OCI-LY1 (cell line): ENCODE results near the gene TBX19.

Experiments
- H2AFZ ChIP-seq: fragments of 200-600 bp; sonication (generic), shearing (Covaris generic); 2 replicates; pipeline ENCODE4 v1.6.0; 2014; ENCODE audit warnings: antibody characterized with exemption, mild to moderate bottlenecking, low read length
- H3F3A ChIP-seq: fragments of 200-600 bp; sonication (generic), shearing (Covaris generic); 2 replicates; pipeline ENCODE4 v1.6.0; 2014; ENCODE audit warnings: mild to moderate bottlenecking, antibody characterized with exemption, low read length, moderate library complexity; ENCODE audit not compliant: insufficient read depth
- H3K27ac ChIP-seq: fragments of 200-600 bp; sonication (generic); 2 replicates; pipeline ENCODE4 v1.5.1; 2014; ENCODE audit warnings: low read length, mixed run types, mild to moderate bottlenecking, low read depth; ENCODE audit not compliant: poor library complexity, severe bottlenecking
- H3K27me3 ChIP-seq: fragments of 200-600 bp; sonication (generic); 2 replicates; pipeline ENCODE4 v1.6.0; 2014; ENCODE audit warnings: antibody characterized with exemption, mild to moderate bottlenecking, low read length, moderate library complexity; ENCODE audit not compliant: insufficient read depth
- H3K36me3 ChIP-seq: fragments of 200-600 bp; sonication (generic); 2 replicates; pipeline ENCODE4 v1.6.1; 2014; ENCODE audit warnings: mild to moderate bottlenecking, antibody characterized with exemption, low read length, moderate library complexity, mixed read lengths; ENCODE audit not compliant: insufficient read depth
- H3K4me1 ChIP-seq: fragments of 200-600 bp; sonication (generic); 2 replicates; pipeline ENCODE4 v1.5.1; 2014; ENCODE audit warnings: mild to moderate bottlenecking, low read length, moderate library complexity; ENCODE audit not compliant: insufficient read depth, severe bottlenecking
- H3K4me2 ChIP-seq: fragments of 200-600 bp; sonication (generic), shearing (Covaris generic); 2 replicates; pipeline ENCODE4 v1.6.1; 2014; ENCODE audit warnings: low read length
- H3K4me3 ChIP-seq: fragments of 200-600 bp; sonication (generic); 2 replicates; pipeline ENCODE4 v1.5.1; 2014; ENCODE audit warnings: low read length, low read depth, mild to moderate bottlenecking, mixed read lengths; ENCODE audit not compliant: poor library complexity, severe bottlenecking
- H3K79me2 ChIP-seq: fragments of 200-600 bp; shearing (Covaris generic); 2 replicates; pipeline ENCODE4 v1.6.1; 2016; ENCODE audit warnings: mixed run types, low read length, mixed read lengths; ENCODE audit not compliant: insufficient read depth
- H3K9ac ChIP-seq: fragments of 200-600 bp; sonication (generic), shearing (Covaris generic); 2 replicates; pipeline ENCODE4 v1.6.1; 2014; ENCODE audit warnings: mild to moderate bottlenecking, low read length, mixed read lengths
- H3K9me2 ChIP-seq: fragments of 200-600 bp; sonication (generic), shearing (Covaris generic); 2 replicates; pipeline ENCODE4 v1.6.1; 2014; ENCODE audit warnings: low read depth, mild to moderate bottlenecking, low read length, mixed read lengths
- H3K9me3 ChIP-seq: fragments of 200-600 bp; shearing (Covaris generic); 2 replicates; pipeline ENCODE4 v1.6.1; 2014; ENCODE audit warnings: low read length, mixed read lengths
- H4K20me1 ChIP-seq: fragments of 200-600 bp; sonication (generic), shearing (Covaris generic); 2 replicates; pipeline ENCODE4 v1.6.0; 2016; ENCODE audit warnings: mild to moderate bottlenecking, low read length; ENCODE audit not compliant: insufficient read depth
- CTCF ChIP-seq: fragments of 200-600 bp; sonication (generic), shearing (Covaris generic); IDR thresholded peaks from 2 replicates; pipeline ENCODE4 v1.5.1; 2017; ENCODE audit warnings: mild to moderate bottlenecking, antibody characterized with exemption, low read length, moderate library complexity, mixed read lengths
- EZH2 ChIP-seq: fragments of 200-600 bp; sonication (generic), shearing (Covaris generic); IDR thresholded peaks from 2 replicates; pipeline ENCODE4 v1.8.0; 2017; ENCODE audit warnings: borderline replicate concordance, mixed run types, mild to moderate bottlenecking, antibody characterized with exemption, low read length, moderate library complexity, mixed read lengths

Gene TBX19

GRCh38 chr1:168291222-168291837, 10.7 kb downstream of the TBX19 start:
- Histone ChIP-seq H3K4me2 (no peak overlapping the region), H3K9me3 (no peaks in the 10 kb centered on the region), H3K27me3 (no peaks in the 10 kb centered on the region), H3K4me1 (no peaks in the 10 kb centered on the region), H3K9ac (no peak overlapping the region), H3K9me2 (no peaks in the 10 kb centered on the region), H4K20me1 (no peaks in the 10 kb centered on the region), H3K4me3 (no peak overlapping the region), H3K36me3 (no peaks in the 10 kb centered on the region), H3K27ac (no peak overlapping the region), H3K79me2 (no peaks in the 10 kb centered on the region), H2AFZ (no peak overlapping the region), H3F3A (no peaks in the 10 kb centered on the region)
- TF ChIP-seq EZH2 (no peak), CTCF (no peak)

DNA sequence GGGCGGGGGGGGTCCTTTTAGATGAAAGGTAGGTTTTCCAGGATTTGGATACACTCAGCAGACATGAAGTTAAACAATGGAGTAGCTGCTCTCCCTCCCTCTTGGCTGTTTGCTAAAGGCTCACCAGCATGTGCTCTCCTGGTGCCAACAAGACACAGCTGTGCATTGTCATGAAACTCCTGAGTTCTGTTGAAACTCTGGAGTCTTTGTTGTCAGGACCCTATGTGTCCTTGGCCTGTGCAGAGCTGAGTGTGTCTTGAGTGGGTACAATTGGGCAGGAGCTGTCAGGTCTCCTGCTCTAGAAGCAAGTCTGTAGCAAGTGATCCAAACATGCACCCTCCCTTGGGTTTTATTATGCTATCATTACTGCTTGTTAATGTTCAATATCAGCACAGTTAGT, 12.7 kb downstream of the TBX19 start:
- H3K9ac ChIP-seq = no peak overlapping the region
- H3K9me2 ChIP-seq = no peaks in the 10 kb centered on the region
- no peaks in the 10 kb centered on the region for H3K79me2 ChIP-seq
- no peaks in the 10 kb centered on the region for H3K36me3 ChIP-seq
- no peak for TF ChIP-seq CTCF
- TF ChIP-seq EZH2 = no peak
- H3K9me3 ChIP-seq = no peaks in the 10 kb centered on the region
- no peak overlapping the region for H3K4me3 ChIP-seq
- H4K20me1 ChIP-seq = no peaks in the 10 kb centered on the region
- H2AFZ ChIP-seq = no peak overlapping the region
- H3K27me3 ChIP-seq = no peaks in the 10 kb centered on the region
- H3F3A ChIP-seq = no peaks in the 10 kb centered on the region
- H3K4me1 ChIP-seq = no peaks in the 10 kb centered on the region
- no peak overlapping the region for H3K4me2 ChIP-seq
- no peak overlapping the region for H3K27ac ChIP-seq

DNA sequence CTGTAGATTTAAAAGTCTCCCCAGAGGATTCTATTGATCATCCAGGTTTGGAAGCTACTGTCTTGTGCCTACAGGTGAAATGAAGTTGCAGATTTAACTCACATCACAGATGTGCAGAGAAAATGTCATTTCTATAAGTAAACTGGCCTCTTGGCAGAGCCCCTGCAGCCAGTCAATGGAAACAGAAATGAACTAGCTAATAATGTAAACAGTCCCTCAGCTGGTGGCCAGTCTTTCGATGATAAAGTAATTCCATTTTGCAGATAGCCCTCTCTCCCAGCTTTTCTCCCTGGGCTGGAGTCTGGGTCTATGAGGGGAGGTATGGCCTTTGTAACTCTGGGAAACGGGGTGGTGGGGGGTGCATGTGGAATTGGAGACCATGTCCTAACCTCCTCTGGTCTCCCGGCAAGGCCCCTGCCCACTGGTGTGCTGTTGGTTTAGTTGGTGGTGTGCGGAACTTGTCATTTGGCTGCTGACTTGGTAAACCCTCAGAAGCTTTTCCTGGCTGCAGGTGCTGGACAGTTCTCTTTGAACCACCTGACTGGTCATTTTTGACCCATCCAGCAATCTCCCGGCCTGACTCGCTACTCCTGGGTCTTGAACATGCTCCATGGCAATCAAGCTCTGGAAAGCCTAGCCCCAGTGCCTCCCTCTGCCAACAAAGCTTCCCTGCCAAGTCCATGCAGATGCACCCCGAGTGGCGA, 14.9 kb downstream of the TBX19 start:
- no peaks in the 10 kb centered on the region for H4K20me1 ChIP-seq
- no peak overlapping the region for H3K27ac ChIP-seq
- no peaks in the 10 kb centered on the region for H3K9me3 ChIP-seq
- no peaks in the 10 kb centered on the region for H3K9me2 ChIP-seq
- no peaks in the 10 kb centered on the region for H3K79me2 ChIP-seq
- no peaks in the 10 kb centered on the region for H3K4me1 ChIP-seq
- no peaks in the 10 kb centered on the region for H3F3A ChIP-seq
- no peak overlapping the region for H3K4me3 ChIP-seq
- TF ChIP-seq EZH2 (no peak), CTCF (no peak)
- no peaks in the 10 kb centered on the region for H3K36me3 ChIP-seq
- no peaks in the 10 kb centered on the region for H3K27me3 ChIP-seq
- H3K9ac ChIP-seq = no peak overlapping the region
- H3K4me2 ChIP-seq = no peak overlapping the region
- no peak overlapping the region for H2AFZ ChIP-seq
